Neural progenitor cell (in vitro differentiated cells): ENCODE results near the gene DISC1. TPM values are rescaled to one million over a fixed set of nuclear protein-coding genes. Genes with fewer than 3 reads are reported as not detected.

Experiments used
- DNase-seq: peaks from one replicate; pipeline ENCODE4 v3.0.0-alpha.2; 2016; ENCODE audit warnings: low spot score
- H2AFZ ChIP-seq: fragments of 200-600 bp; sonication (generic); replicated peaks from 2 replicates; pipeline ENCODE4 v1.6.1; 2016; ENCODE audit warnings: antibody characterized with exemption
- H3F3A ChIP-seq: fragments of 200-600 bp; sonication (generic); 2 replicates; pipeline ENCODE4 v1.6.1; 2016; ENCODE audit warnings: antibody characterized with exemption, low read depth
- H3K27ac ChIP-seq: fragments of 200-600 bp; sonication (generic); 2 replicates; pipeline ENCODE4 v1.5.1; 2016; ENCODE audit warnings: mild to moderate bottlenecking
- H3K27me3 ChIP-seq: fragments of 200-600 bp; sonication (generic); 2 replicates; pipeline ENCODE4 v1.6.1; 2016; ENCODE audit warnings: mild to moderate bottlenecking, moderate library complexity
- H3K36me3 ChIP-seq: fragments of 200-600 bp; sonication (generic); 2 replicates; pipeline ENCODE4 v1.5.1; 2016
- H3K4me1 ChIP-seq: fragments of 200-600 bp; sonication (generic); 2 replicates; pipeline ENCODE4 v1.6.1; 2016; ENCODE audit warnings: mixed run types
- H3K4me2 ChIP-seq: fragments of 200-600 bp; sonication (generic); 2 replicates; pipeline ENCODE4 v1.6.1; 2016
- H3K4me3 ChIP-seq: fragments of 200-600 bp; sonication (generic); 2 replicates; pipeline ENCODE4 v1.5.1; 2016
- H3K79me2 ChIP-seq: fragments of 200-600 bp; sonication (generic); 2 replicates; pipeline ENCODE4 v1.6.1; 2016; ENCODE audit warnings: low read depth
- H3K9ac ChIP-seq: fragments of 200-600 bp; sonication (generic); 2 replicates; pipeline ENCODE4 v1.6.1; 2016
- H3K9me3 ChIP-seq: fragments of 200-600 bp; sonication (generic); 2 replicates; pipeline ENCODE4 v1.5.1; 2016; ENCODE audit warnings: low read depth
- H4K20me1 ChIP-seq: fragments of 200-600 bp; sonication (generic); 2 replicates; pipeline ENCODE4 v1.6.1; 2016; ENCODE audit warnings: low read depth
- H3K27ac Mint-ChIP-seq: 3 replicates; pipeline ENCODE4 v1.8.0; 2021; ENCODE audit warnings: mixed read lengths
- H3K27me3 Mint-ChIP-seq: 2 replicates; pipeline ENCODE4 v1.8.0; 2022; ENCODE audit warnings: low read depth, mild to moderate bottlenecking, inconsistent platforms, moderate library complexity, mixed read lengths; ENCODE audit not compliant: insufficient read depth
- H3K36me3 Mint-ChIP-seq: 3 replicates; pipeline ENCODE4 v1.8.0; 2021; ENCODE audit warnings: mixed read lengths
- H3K4me1 Mint-ChIP-seq: 3 replicates; pipeline ENCODE4 v1.8.0; 2021; ENCODE audit warnings: mixed read lengths
- H3K4me3 Mint-ChIP-seq: 3 replicates; pipeline ENCODE4 v1.8.0; 2021; ENCODE audit warnings: mild to moderate bottlenecking, moderate library complexity, mixed read lengths
- H3K9me3 Mint-ChIP-seq: 3 replicates; pipeline ENCODE4 v1.8.0; 2020; ENCODE audit warnings: mixed read lengths
- CTCF ChIP-seq: fragments of 200-600 bp; sonication (generic); IDR thresholded peaks from 2 replicates; pipeline ENCODE4 v1.5.1; 2017; ENCODE audit warnings: antibody characterized with exemption, mild to moderate bottlenecking
- EZH2 ChIP-seq: fragments of 200-600 bp; sonication (generic); IDR thresholded peaks from 2 replicates; pipeline ENCODE4 v1.6.1; 2017; ENCODE audit warnings: antibody characterized with exemption, mild to moderate bottlenecking, moderate library complexity
- EZH2phosphoT487 ChIP-seq: fragments of 200-600 bp; sonication (generic); IDR thresholded peaks from 2 replicates; pipeline ENCODE4 v1.6.1; 2017; ENCODE audit warnings: antibody characterized with exemption
- total RNA-seq: library from RNA; depleted of rRNA; stranded (reverse); fragments of >200 nt; gene quantifications from 2 replicates; pipeline ENCODE4 v1.2.3, GENCODE V29; 2015; ENCODE audit warnings: low replicate concordance

DISC1 gene
- total RNA-seq, 1 donor from 2014 or later: 1.8 TPM

- Mint-ChIP-seq H3K4me1 (no peaks in the 10 kb centered on the region), H3K27me3 (peaks cover 4% of the 10 kb centered on the region), H3K27ac (no peak overlapping the region), H3K9me3 (no peaks in the 10 kb centered on the region), H3K4me3 (no peak overlapping the region), H3K36me3 (no peaks in the 10 kb centered on the region)
- Histone ChIP-seq H3K9ac (no peak overlapping the region), H3K27me3 (no peaks in the 10 kb centered on the region), H3K9me3 (no peaks in the 10 kb centered on the region), H3K4me3 (no peak overlapping the region), H3K79me2 (no peaks in the 10 kb centered on the region), H4K20me1 (no peaks in the 10 kb centered on the region), H2AFZ (no peak overlapping the region), H3F3A (no peaks in the 10 kb centered on the region), H3K4me2 (no peak overlapping the region), H3K4me1 (no peaks in the 10 kb centered on the region), H3K36me3 (no peaks in the 10 kb centered on the region), H3K27ac (no peak overlapping the region)
- TF ChIP-seq EZH2 (no peak), EZH2phosphoT487 (no peak), CTCF (no peak)
- no peak for DNase-seq
Measured at GRCh38 chr1:231706934-231707333, 80.3 kb downstream of the DISC1 start.

- Histone ChIP-seq H3K9me3 (no peaks in the 10 kb centered on the region), H4K20me1 (no peaks in the 10 kb centered on the region), H2AFZ (no peak overlapping the region), H3K4me2 (no peak overlapping the region), H3K36me3 (no peaks in the 10 kb centered on the region), H3K79me2 (no peaks in the 10 kb centered on the region), H3K27ac (no peak overlapping the region), H3K4me1 (no peaks in the 10 kb centered on the region), H3K9ac (no peak overlapping the region), H3K4me3 (no peak overlapping the region), H3F3A (no peaks in the 10 kb centered on the region), H3K27me3 (no peaks in the 10 kb centered on the region)
- TF ChIP-seq CTCF (no peak), EZH2 (no peak), EZH2phosphoT487 (no peak)
- no peak for DNase-seq
- H3K27me3 Mint-ChIP-seq: peaks cover 4% of the 10 kb centered on the region
- no peaks in the 10 kb centered on the region for H3K4me1 Mint-ChIP-seq
- H3K27ac Mint-ChIP-seq: no peak overlapping the region
- H3K9me3 Mint-ChIP-seq: no peaks in the 10 kb centered on the region
- no peak overlapping the region for H3K4me3 Mint-ChIP-seq
- no peaks in the 10 kb centered on the region for H3K36me3 Mint-ChIP-seq
Measured at GRCh38 chr1:231707407-231707806, 80.8 kb downstream of the DISC1 start.

- no peak overlapping the region for H3K27ac Mint-ChIP-seq
- H3K36me3 ChIP-seq: no peaks in the 10 kb centered on the region
- no peak overlapping the region for H3K27ac ChIP-seq
- no peaks in the 10 kb centered on the region for H3K4me1 ChIP-seq
- H3K9me3 Mint-ChIP-seq: no peaks in the 10 kb centered on the region
- no peaks in the 10 kb centered on the region for H3F3A ChIP-seq
- H3K4me3 Mint-ChIP-seq: no peak overlapping the region
- no peak overlapping the region for H3K4me3 ChIP-seq
- H3K36me3 Mint-ChIP-seq: no peaks in the 10 kb centered on the region
- no peaks in the 10 kb centered on the region for H3K27me3 Mint-ChIP-seq
- H3K9ac ChIP-seq: no peak overlapping the region
- H3K79me2 ChIP-seq: no peaks in the 10 kb centered on the region
- DNase-seq: no peak
- no peaks in the 10 kb centered on the region for H3K4me1 Mint-ChIP-seq
- no peak overlapping the region for H2AFZ ChIP-seq
- no peaks in the 10 kb centered on the region for H3K9me3 ChIP-seq
- no peaks in the 10 kb centered on the region for H4K20me1 ChIP-seq
- no peaks in the 10 kb centered on the region for H3K27me3 ChIP-seq
- TF ChIP-seq EZH2: no peak
- TF ChIP-seq EZH2phosphoT487: no peak
- TF ChIP-seq CTCF: no peak
- H3K4me2 ChIP-seq: no peak overlapping the region
Measured at GRCh38 chr1:231708394-231708793, 81.8 kb downstream of the DISC1 start.
